ENCODE measurements around the gene HNRNPR.

DNA sequence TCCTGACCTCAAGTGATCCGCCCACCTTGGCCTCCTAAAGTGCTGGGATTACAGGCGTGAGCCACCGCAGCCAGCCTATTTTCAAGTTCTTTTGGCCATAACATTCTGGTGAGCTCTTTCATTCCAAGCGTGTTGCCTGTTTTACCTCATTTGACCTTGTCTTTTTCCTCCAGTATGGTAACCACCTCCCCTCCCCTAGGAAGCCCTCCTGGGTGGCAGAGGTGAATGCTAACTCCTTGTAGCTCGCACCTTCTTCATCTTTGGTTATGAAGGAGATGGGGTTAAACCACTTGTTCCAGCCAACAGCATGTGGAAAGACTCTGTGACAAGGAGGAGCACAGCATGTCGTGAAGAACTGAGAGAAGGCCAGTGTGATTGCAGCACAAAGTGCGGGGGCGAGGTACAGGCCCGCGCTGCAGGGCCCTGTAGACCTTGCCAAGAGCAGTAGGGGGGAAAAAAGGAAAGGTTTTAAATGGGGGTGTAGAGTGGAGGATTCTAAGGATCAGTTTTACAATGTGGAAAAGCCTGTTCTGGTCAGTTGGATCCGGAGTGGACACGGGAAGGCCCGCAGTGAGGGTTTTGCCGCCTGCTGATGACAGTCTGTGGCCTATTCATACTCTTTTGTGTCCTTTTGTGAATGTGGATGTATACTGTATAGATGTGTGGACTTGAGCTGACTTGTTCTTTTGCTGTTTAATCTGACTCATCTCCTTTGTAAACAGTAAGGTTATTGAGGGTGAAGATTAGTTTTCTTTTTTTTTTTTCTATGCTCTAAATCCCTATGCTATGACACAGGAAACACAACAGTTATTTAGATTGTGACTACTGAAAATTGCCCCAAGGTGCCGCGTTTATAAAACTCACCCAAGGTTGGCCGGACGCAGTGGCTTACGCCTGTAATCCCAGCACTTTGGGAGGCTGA lies 33.1 kb upstream of the HNRNPR start:
- TF ChIP-seq, protein P1, sequence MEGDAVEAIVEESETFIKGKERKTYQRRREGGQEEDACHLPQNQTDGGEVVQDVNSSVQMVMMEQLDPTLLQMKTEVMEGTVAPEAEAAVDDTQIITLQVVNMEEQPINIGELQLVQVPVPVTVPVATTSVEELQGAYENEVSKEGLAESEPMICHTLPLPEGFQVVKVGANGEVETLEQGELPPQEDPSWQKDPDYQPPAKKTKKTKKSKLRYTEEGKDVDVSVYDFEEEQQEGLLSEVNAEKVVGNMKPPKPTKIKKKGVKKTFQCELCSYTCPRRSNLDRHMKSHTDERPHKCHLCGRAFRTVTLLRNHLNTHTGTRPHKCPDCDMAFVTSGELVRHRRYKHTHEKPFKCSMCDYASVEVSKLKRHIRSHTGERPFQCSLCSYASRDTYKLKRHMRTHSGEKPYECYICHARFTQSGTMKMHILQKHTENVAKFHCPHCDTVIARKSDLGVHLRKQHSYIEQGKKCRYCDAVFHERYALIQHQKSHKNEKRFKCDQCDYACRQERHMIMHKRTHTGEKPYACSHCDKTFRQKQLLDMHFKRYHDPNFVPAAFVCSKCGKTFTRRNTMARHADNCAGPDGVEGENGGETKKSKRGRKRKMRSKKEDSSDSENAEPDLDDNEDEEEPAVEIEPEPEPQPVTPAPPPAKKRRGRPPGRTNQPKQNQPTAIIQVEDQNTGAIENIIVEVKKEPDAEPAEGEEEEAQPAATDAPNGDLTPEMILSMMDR (conservative IDR thresholded peaks at IDR 0.05; ENCODE audit: low read length), result no peak
- no peak for TF ChIP-seq EZH2phosphoT487 (IDR thresholded peaks at IDR 0.05; ENCODE audit: borderline replicate concordance)

All from Loucy (cell line).